Mucosa of descending colon (tissue), 3 donors: ENCODE data around the gene SURF4. TPM values are rescaled to one million over a fixed set of nuclear protein-coding genes. Genes with fewer than 3 reads are reported as not detected.
"Not testable (repeated sequence)": the region's sequence is repeated elsewhere in the genome, so short reads cannot be mapped to it uniquely, and the experiment has no call there.

Experiments
- ATAC-seq: fragments of 200-7000 bp; cut with Tn5 transposase; one replicate; pipeline ENCODE4 v1.9.1; 2020; ENCODE audit warnings: mild to moderate bottlenecking, moderate library complexity
- DNase-seq, 3 donors: peaks; one replicate each; pipeline ENCODE4 v3.0.0-alpha.2; 2020
- H3K36me3 ChIP-seq: fragments of 200-600 bp; one replicate; pipeline ENCODE4 v1.8.0; 2021; ENCODE audit warnings: low read depth, mild to moderate bottlenecking
- H3K4me1 ChIP-seq: fragments of 200-600 bp; one replicate; pipeline ENCODE4 v1.8.0; 2021; ENCODE audit warnings: low read depth, mild to moderate bottlenecking
- H3K4me3 ChIP-seq: fragments of 200-600 bp; one replicate; pipeline ENCODE4 v1.8.0; 2021; ENCODE audit warnings: mild to moderate bottlenecking
- H3K9me3 ChIP-seq: fragments of 200-600 bp; one replicate; pipeline ENCODE4 v1.8.0; 2021; ENCODE audit warnings: mild to moderate bottlenecking
- intact Hi-C, 2 donors: fragments of 100-400 bp; cut with DNase I in 1 of 2; cut with micrococcal nuclease in 1 of 2; formaldehyde crosslinking; loops; one replicate each; pipeline versions ENCODE4 v1.11.0 to v1.11.1; 2022; cut with DNase I, micrococcal nuclease
- total RNA-seq, 3 donors: library from RNA; stranded (reverse); fragmentation: NEBNext Ultra II Directional in 2 of 3; extraction: Animal tissue kit (Norgen Biotek cat#: 25700) in 2 of 3; gene quantifications; one replicate each; pipeline versions ENCODE4 v1.2.1 to v1.2.4, GENCODE V29; 2021 to 2023
- TF ChIP-seq, protein P1 (sequence below): fragments of 200-600 bp; IDR thresholded peaks from one replicate; pipeline ENCODE4 v1.8.0; 2022; ENCODE audit warnings: antibody characterized with exemption, mild to moderate bottlenecking
- donor health status: DM: no; HTN: no; CAD: no; lungs with moderate emphysema.
- donor health status: DM: no; HTN: no; CAD: no.
- donor health status: DM: no; HTN: yes; CAD: no.

Gene SURF4
- total RNA-seq, 3 donors from 2014 or later = 117 to 165 (median 149) TPM

DNA sequence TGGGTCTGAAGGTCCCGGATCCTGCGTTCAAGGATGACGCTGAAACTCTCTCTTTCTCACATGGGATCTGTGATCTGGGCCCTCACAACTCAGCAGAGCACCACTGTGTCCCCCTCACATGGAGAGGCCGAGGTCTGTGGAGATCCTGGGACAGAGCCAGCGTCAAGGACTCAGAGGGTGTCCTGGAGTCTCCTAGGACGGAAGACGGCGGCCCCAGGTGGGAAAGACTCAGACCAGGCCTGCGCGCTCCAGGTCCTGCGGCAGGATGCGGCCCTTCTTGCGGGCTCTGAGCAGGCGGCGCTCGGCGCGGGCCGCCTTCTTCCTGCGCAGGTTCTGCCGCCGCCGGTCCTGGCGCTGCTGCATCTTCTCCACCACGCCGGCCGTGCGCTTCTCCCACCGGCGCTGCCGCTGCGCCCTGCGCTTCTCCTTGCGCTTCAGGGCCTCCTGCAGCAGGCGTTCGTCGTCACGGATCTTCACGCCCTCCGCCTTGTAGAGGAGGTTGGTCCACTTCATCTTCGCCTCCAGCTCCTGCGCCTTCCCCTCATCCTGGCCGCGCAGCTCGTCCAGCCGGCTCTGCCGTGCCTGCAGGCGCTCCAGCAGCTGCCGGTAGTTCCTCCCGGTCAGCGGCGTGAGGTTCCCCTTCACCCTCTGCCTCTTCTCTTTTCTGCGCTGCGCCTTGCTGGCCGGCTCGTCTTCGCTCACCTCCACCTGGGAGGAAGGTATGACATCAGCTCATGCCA, 44.0 kb downstream of the SURF4 start:
- ATAC-seq (no peak), DNase-seq (no peak)
- Histone ChIP-seq H3K9me3 (no peaks in the 10 kb centered on the region), H3K36me3 (peaks cover 15% of the 10 kb centered on the region), H3K4me1 (peaks cover 27% of the 10 kb centered on the region), H3K4me3 (no peak overlapping the region)
- intact Hi-C loops = no loop called here
- TF ChIP-seq, protein P1, sequence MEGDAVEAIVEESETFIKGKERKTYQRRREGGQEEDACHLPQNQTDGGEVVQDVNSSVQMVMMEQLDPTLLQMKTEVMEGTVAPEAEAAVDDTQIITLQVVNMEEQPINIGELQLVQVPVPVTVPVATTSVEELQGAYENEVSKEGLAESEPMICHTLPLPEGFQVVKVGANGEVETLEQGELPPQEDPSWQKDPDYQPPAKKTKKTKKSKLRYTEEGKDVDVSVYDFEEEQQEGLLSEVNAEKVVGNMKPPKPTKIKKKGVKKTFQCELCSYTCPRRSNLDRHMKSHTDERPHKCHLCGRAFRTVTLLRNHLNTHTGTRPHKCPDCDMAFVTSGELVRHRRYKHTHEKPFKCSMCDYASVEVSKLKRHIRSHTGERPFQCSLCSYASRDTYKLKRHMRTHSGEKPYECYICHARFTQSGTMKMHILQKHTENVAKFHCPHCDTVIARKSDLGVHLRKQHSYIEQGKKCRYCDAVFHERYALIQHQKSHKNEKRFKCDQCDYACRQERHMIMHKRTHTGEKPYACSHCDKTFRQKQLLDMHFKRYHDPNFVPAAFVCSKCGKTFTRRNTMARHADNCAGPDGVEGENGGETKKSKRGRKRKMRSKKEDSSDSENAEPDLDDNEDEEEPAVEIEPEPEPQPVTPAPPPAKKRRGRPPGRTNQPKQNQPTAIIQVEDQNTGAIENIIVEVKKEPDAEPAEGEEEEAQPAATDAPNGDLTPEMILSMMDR = no peak

DNA sequence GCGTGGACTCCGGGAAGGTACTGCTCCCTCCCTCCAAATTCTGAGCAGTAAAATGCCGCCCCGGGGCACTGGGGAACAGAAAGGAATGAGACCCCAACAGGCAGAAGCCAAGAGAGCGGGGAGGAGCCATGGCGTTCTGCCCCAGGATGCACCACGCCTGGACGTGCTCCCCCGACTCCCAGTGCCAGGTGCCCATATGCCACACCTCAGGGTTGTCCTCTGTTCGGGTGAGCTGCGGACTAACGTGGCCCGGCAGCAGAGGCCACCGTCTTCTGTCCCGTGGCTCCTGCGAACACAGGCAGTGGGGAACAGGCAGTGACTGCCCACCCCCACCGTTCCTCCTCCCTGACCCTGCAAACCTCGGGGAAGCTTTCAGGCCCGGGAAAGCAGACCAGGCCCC, 44.6 kb downstream of the SURF4 start:
- intact Hi-C loops = no loop called here
- no peak overlapping the region for H3K4me3 ChIP-seq
- H3K4me1 ChIP-seq = peaks cover 23% of the 10 kb centered on the region
- H3K9me3 ChIP-seq = no peaks in the 10 kb centered on the region
- TF ChIP-seq, protein P1 = no peak
- peaks cover 15% of the 10 kb centered on the region for H3K36me3 ChIP-seq
- DNase-seq (no peak), ATAC-seq (no peak)

DNA sequence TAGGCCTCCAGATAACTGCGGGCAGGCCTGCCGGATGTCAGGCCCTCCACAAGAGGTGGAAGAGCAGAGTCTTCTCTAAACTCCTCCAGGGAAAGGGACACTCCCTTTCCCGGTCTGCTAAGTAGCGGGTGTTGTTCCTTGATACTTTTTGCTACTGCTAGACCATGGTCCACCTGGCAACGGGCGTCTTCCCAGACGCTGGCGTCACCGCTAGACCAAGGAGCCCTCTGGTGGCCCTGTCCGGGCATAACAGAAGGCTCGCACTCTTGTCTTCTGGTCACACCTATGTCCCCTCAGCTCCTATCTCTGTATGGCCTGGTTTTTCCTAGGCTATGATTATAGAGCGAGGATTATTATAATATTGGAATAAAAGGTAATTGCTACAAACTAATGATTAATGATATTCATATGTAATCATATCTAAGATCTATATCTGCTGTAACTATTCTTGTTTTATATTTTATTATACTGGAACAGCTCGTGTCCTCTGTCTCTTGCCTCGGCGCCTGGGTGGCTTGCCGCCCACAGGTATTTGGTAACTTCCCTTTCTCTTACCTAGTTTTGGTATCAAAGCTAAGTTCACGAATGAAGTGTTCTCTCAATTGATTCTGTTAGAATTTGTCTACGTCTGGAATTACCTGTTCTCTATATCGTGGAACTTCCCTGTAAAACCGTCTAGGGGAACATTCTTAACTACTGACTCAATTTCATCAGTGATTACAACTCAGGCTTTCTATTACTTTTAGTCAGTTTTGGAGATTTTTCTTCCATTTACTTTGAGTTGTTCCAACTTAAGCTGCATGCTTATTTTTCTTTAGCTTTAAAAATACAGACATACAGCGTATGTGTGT, 46.3 kb downstream of the SURF4 start:
- Histone ChIP-seq H3K4me1 (peaks cover 16% of the 10 kb centered on the region), H3K36me3 (peaks cover 15% of the 10 kb centered on the region)
- H3K4me3 ChIP-seq, ATAC-seq, H3K9me3 ChIP-seq: not testable (repeated sequence)
- intact Hi-C loops = loop anchor here in 1 of 2 donors (10.0 kb wide), 1 partner anchor 145 kb away; no protein-coding TSS in a partner anchor
- TF ChIP-seq, protein P1 = peak; percentile 64
- DNase-seq = peak in 2 of 3 donors; percentile 49 to 69

DNA sequence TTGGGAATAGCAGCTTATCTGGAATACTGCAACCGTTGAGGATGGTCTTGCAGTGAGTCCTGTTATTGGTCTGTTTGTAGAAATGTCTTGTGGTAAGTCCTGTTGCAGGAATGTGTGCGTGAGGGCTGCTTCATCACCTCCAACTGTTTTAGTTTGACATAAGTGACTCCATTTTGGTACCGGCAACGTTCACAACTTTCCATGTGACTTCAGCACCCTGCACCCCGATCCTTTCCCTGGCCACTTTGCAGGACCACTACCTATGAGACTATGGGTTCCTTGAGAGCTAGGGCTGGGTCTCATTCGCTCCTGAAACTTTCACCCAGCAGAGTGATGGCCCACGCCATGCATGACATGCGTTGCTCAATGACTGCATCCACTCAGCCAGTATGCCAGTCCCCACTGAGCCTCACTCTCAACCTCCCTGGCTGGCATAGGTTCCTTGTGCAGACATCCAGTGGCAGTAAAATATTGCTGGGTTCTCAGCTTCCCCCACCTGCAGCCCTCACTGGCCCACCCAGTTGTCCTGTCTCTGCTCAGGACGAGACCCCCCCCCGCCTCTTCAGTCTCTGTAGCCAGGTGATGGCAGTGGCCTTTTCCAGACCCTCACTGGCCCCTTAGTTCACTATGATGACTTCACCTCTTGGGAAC, 47.9 kb downstream of the SURF4 start:
- peaks cover 15% of the 10 kb centered on the region for H3K36me3 ChIP-seq
- intact Hi-C loops = loop anchor here in 1 of 2 donors (10.0 kb wide), 1 partner anchor 143 kb away; no protein-coding TSS in a partner anchor
- H3K9me3 ChIP-seq = no peaks in the 10 kb centered on the region
- no peak for ATAC-seq
- TF ChIP-seq, protein P1 = no peak
- H3K4me3 ChIP-seq = no peak overlapping the region
- peaks cover under 1% of the 10 kb centered on the region for H3K4me1 ChIP-seq
- DNase-seq = no peak

DNA sequence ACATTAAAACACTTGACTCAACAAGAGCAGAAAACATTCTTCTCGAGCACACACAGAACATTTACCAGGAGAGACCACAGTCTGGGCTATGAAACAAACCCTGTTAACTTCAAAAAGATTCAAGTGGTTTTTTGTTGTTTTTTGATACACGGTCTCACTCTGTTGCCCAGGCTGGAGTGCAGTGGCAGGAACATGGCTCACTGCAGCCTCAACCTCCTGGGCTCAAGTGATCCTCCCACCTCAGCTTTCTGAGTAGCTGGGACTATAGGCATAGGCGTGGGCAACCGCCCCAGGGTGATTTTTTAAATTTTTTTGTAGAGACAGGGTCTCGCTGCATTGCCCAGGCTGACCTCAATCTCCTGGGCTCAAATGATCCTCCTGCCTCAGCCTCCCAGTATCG, 48.8 kb downstream of the SURF4 start:
- ATAC-seq, H3K4me3 ChIP-seq, H3K36me3 ChIP-seq, DNase-seq, H3K9me3 ChIP-seq, H3K4me1 ChIP-seq: not testable (repeated sequence)
- intact Hi-C loops = loop anchor here in 1 of 2 donors (10.0 kb wide), 1 partner anchor 142 kb away; no protein-coding TSS in a partner anchor
